Activated CD4-positive, alpha-beta T cell treated with anti-CD3 and anti-CD28 coated beads, Interleukin-2, Interleukin-4, amounts not matched to agents 100 ng/mL and 50 ng/mL, durations not matched to agents 16 hours and 8 hours (primary cell): ENCODE measurements around the gene AUH.
"Not testable (repeated sequence)": the region's sequence is repeated elsewhere in the genome, so short reads cannot be mapped to it uniquely, and the experiment has no call there.

Experiments
- DNase-seq: peaks from one replicate; pipeline ENCODE4 v3.0.0-alpha.2; 2020; ENCODE audit warnings: low spot score

The AUH gene

GRCh38 chr9:91378695-91379127 is 17.0 kb upstream of the AUH start:
- DNase-seq = no peak

GRCh38 chr9:91378054-91378453 is 16.3 kb upstream of the AUH start:
- DNase-seq = not testable (repeated sequence)

GRCh38 chr9:91376239-91376638 is 14.5 kb upstream of the AUH start:
- DNase-seq = peak; percentile 22

GRCh38 chr9:91374939-91375338 is 13.2 kb upstream of the AUH start:
- no peak for DNase-seq

GRCh38 chr9:91371894-91372293 is 10.2 kb upstream of the AUH start:
- DNase-seq = no peak

- not testable (repeated sequence) for DNase-seq
Observed at GRCh38 chr9:91370006-91370405, 8.3 kb upstream of the AUH start.

GRCh38 chr9:91364702-91365101 is 3.0 kb upstream of the AUH start:
- no peak for DNase-seq

GRCh38 chr9:91364005-91364404 is 2.3 kb upstream of the AUH start:
- no peak for DNase-seq

GRCh38 chr9:91362051-91362611 is 413 bp upstream of the AUH start:
- no peak for DNase-seq

- no peak for DNase-seq
Observed at GRCh38 chr9:91360551-91361290, 997 bp downstream of the AUH start.

GRCh38 chr9:91359734-91360470 is 1.8 kb downstream of the AUH start:
- peak; percentile 57 for DNase-seq

- DNase-seq = peak; percentile 84
Observed at GRCh38 chr9:91359083-91359482, 2.6 kb downstream of the AUH start.

GRCh38 chr9:91354881-91355280 is 6.8 kb downstream of the AUH start:
- no peak for DNase-seq

- DNase-seq = peak; percentile 50
Observed at GRCh38 chr9:91349115-91349555, 12.6 kb downstream of the AUH start.

GRCh38 chr9:91348191-91348807 is 13.4 kb downstream of the AUH start:
- peak; percentile 25 for DNase-seq

GRCh38 chr9:91347377-91347776 is 14.3 kb downstream of the AUH start:
- no peak for DNase-seq

GRCh38 chr9:91346644-91347043 is 15.1 kb downstream of the AUH start:
- peak; percentile 36 for DNase-seq

GRCh38 chr9:91345978-91346377 is 15.7 kb downstream of the AUH start:
- no peak for DNase-seq

GRCh38 chr9:91342575-91342974 is 19.1 kb downstream of the AUH start:
- DNase-seq = no peak

- no peak for DNase-seq
Observed at GRCh38 chr9:91341749-91342148, 20.0 kb downstream of the AUH start.

- no peak for DNase-seq
Observed at GRCh38 chr9:91341258-91341746, 20.4 kb downstream of the AUH start.

- no peak for DNase-seq
Observed at GRCh38 chr9:91340395-91340967, 21.2 kb downstream of the AUH start.
